Neural progenitor cell (in vitro differentiated cells): ENCODE data around the gene NAA40. TPM values are rescaled to one million over a fixed set of nuclear protein-coding genes. Genes with fewer than 3 reads are reported as not detected.
A peak's percentile ranks its signal among the peaks of the same experiment; 100 is the strongest.
"Not testable (repeated sequence)": the region's sequence is repeated elsewhere in the genome, so short reads cannot be mapped to it uniquely, and the experiment has no call there.

Experiments
- DNase-seq: peaks from one replicate; pipeline ENCODE4 v3.0.0-alpha.2; 2016; ENCODE audit warnings: low spot score
- H2AFZ ChIP-seq: fragments of 200-600 bp; sonication (generic); replicated peaks from 2 replicates; pipeline ENCODE4 v1.6.1; 2016; ENCODE audit warnings: antibody characterized with exemption
- H3F3A ChIP-seq: fragments of 200-600 bp; sonication (generic); 2 replicates; pipeline ENCODE4 v1.6.1; 2016; ENCODE audit warnings: antibody characterized with exemption, low read depth
- H3K27ac ChIP-seq: fragments of 200-600 bp; sonication (generic); 2 replicates; pipeline ENCODE4 v1.5.1; 2016; ENCODE audit warnings: mild to moderate bottlenecking
- H3K27me3 ChIP-seq: fragments of 200-600 bp; sonication (generic); 2 replicates; pipeline ENCODE4 v1.6.1; 2016; ENCODE audit warnings: mild to moderate bottlenecking, moderate library complexity
- H3K36me3 ChIP-seq: fragments of 200-600 bp; sonication (generic); 2 replicates; pipeline ENCODE4 v1.5.1; 2016
- H3K4me1 ChIP-seq: fragments of 200-600 bp; sonication (generic); 2 replicates; pipeline ENCODE4 v1.6.1; 2016; ENCODE audit warnings: mixed run types
- H3K4me2 ChIP-seq: fragments of 200-600 bp; sonication (generic); 2 replicates; pipeline ENCODE4 v1.6.1; 2016
- H3K4me3 ChIP-seq: fragments of 200-600 bp; sonication (generic); 2 replicates; pipeline ENCODE4 v1.5.1; 2016
- H3K79me2 ChIP-seq: fragments of 200-600 bp; sonication (generic); 2 replicates; pipeline ENCODE4 v1.6.1; 2016; ENCODE audit warnings: low read depth
- H3K9ac ChIP-seq: fragments of 200-600 bp; sonication (generic); 2 replicates; pipeline ENCODE4 v1.6.1; 2016
- H3K9me3 ChIP-seq: fragments of 200-600 bp; sonication (generic); 2 replicates; pipeline ENCODE4 v1.5.1; 2016; ENCODE audit warnings: low read depth
- H4K20me1 ChIP-seq: fragments of 200-600 bp; sonication (generic); 2 replicates; pipeline ENCODE4 v1.6.1; 2016; ENCODE audit warnings: low read depth
- H3K27ac Mint-ChIP-seq: 3 replicates; pipeline ENCODE4 v1.8.0; 2021; ENCODE audit warnings: mixed read lengths
- H3K27me3 Mint-ChIP-seq: 2 replicates; pipeline ENCODE4 v1.8.0; 2022; ENCODE audit warnings: low read depth, mild to moderate bottlenecking, inconsistent platforms, moderate library complexity, mixed read lengths; ENCODE audit not compliant: insufficient read depth
- H3K36me3 Mint-ChIP-seq: 3 replicates; pipeline ENCODE4 v1.8.0; 2021; ENCODE audit warnings: mixed read lengths
- H3K4me1 Mint-ChIP-seq: 3 replicates; pipeline ENCODE4 v1.8.0; 2021; ENCODE audit warnings: mixed read lengths
- H3K4me3 Mint-ChIP-seq: 3 replicates; pipeline ENCODE4 v1.8.0; 2021; ENCODE audit warnings: mild to moderate bottlenecking, moderate library complexity, mixed read lengths
- H3K9me3 Mint-ChIP-seq: 3 replicates; pipeline ENCODE4 v1.8.0; 2020; ENCODE audit warnings: mixed read lengths
- EZH2 ChIP-seq: fragments of 200-600 bp; sonication (generic); IDR thresholded peaks from 2 replicates; pipeline ENCODE4 v1.6.1; 2017; ENCODE audit warnings: antibody characterized with exemption, mild to moderate bottlenecking, moderate library complexity
- EZH2phosphoT487 ChIP-seq: fragments of 200-600 bp; sonication (generic); IDR thresholded peaks from 2 replicates; pipeline ENCODE4 v1.6.1; 2017; ENCODE audit warnings: antibody characterized with exemption
- total RNA-seq: library from RNA; depleted of rRNA; stranded (reverse); fragments of >200 nt; gene quantifications from 2 replicates; pipeline ENCODE4 v1.2.3, GENCODE V29; 2015; ENCODE audit warnings: low replicate concordance
- TF ChIP-seq, protein P1 (sequence below): fragments of 200-600 bp; sonication (generic); IDR thresholded peaks from 2 replicates; pipeline ENCODE4 v1.5.1; 2017; ENCODE audit warnings: antibody characterized with exemption, mild to moderate bottlenecking

Gene NAA40
- total RNA-seq, 1 donor from 2014 or later: 38.7 TPM

DNA sequence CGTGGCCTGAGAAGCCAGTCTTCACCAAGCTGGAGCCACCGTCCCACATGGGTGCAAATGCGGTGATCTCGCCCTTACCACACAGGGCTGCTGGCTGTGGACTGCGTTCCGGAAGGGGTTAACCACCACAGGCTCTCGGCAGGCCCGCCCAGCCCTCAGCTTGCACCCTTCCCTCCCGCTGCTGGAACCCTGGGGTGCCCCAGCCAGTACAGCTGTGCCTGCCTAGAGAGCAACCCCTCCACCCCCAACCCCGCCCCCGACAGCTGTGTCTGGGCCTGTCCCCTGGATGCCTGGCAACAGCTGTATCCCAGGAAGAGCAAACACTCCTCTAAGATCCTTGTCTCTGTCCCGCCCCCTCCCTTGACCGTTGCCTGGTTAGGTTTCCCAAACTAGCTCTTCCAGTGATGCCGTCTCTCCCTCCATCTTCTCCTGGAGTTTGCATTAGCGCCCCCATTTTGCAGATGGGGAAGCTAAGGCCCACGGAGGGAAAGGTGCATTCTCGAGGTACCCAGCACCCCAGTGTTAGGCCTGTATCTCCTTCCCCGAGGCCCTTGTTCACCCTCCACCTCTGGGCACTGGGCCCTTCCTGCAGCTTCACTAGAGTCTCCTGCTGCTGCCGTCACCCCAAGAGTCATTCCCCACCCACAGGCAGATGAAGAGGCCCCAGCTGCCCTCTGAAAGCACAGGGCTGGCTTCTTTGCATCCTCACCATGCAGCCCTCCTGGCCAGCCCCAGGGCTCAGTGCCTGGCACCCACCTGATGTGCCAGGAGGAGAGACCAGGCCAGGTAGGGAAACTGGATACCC lies 23.0 kb downstream of the NAA40 start:
- Histone ChIP-seq H3K4me3 (no peak overlapping the region), H2AFZ (no peak overlapping the region), H3K9ac (peak overlapping the region; percentile 13), H3F3A (no peaks in the 10 kb centered on the region), H4K20me1 (peaks cover 4% of the 10 kb centered on the region), H3K27ac (no peak overlapping the region), H3K36me3 (no peaks in the 10 kb centered on the region), H3K4me1 (peaks cover 6% of the 10 kb centered on the region), H3K9me3 (no peaks in the 10 kb centered on the region), H3K79me2 (no peaks in the 10 kb centered on the region), H3K4me2 (no peak overlapping the region), H3K27me3 (no peaks in the 10 kb centered on the region)
- Mint-ChIP-seq H3K4me3 (no peak overlapping the region), H3K36me3 (no peaks in the 10 kb centered on the region), H3K9me3 (no peaks in the 10 kb centered on the region), H3K27ac (no peak overlapping the region), H3K27me3 (no peaks in the 10 kb centered on the region), H3K4me1 (peaks cover 3% of the 10 kb centered on the region)
- peak; percentile 29 for DNase-seq
- TF ChIP-seq EZH2 (no peak), EZH2phosphoT487 (no peak)
- TF ChIP-seq, protein P1, sequence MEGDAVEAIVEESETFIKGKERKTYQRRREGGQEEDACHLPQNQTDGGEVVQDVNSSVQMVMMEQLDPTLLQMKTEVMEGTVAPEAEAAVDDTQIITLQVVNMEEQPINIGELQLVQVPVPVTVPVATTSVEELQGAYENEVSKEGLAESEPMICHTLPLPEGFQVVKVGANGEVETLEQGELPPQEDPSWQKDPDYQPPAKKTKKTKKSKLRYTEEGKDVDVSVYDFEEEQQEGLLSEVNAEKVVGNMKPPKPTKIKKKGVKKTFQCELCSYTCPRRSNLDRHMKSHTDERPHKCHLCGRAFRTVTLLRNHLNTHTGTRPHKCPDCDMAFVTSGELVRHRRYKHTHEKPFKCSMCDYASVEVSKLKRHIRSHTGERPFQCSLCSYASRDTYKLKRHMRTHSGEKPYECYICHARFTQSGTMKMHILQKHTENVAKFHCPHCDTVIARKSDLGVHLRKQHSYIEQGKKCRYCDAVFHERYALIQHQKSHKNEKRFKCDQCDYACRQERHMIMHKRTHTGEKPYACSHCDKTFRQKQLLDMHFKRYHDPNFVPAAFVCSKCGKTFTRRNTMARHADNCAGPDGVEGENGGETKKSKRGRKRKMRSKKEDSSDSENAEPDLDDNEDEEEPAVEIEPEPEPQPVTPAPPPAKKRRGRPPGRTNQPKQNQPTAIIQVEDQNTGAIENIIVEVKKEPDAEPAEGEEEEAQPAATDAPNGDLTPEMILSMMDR: no peak

DNA sequence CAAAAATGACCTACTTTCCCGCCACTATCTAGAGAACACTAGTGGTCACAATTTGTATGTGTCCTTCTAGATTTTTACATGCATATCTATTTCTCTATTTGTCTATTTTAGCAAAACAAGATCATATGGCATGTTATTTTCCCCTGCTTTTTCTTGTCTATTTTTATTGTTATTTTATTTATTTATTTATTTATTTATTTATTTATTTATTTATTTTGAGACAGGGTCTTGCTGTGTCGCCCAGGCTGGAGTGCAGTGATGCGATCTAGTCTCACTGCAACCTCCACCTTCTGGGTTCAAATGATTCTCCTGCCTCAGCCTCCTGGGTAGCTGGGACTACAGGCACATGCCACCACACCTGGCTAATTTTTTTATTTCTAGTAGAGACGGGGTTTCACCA lies 25.1 kb downstream of the NAA40 start:
- not testable (repeated sequence) for H3K27ac ChIP-seq, H3K79me2 ChIP-seq, H4K20me1 ChIP-seq, H3K4me2 ChIP-seq, H3K27ac Mint-ChIP-seq, H3K4me1 ChIP-seq, H3F3A ChIP-seq, H3K27me3 Mint-ChIP-seq, H2AFZ ChIP-seq, H3K9me3 Mint-ChIP-seq, H3K4me3 Mint-ChIP-seq, H3K4me1 Mint-ChIP-seq, H3K9me3 ChIP-seq, H3K27me3 ChIP-seq, H3K36me3 Mint-ChIP-seq, H3K36me3 ChIP-seq, H3K9ac ChIP-seq, DNase-seq, H3K4me3 ChIP-seq

GRCh38 chr11:63966444-63966843 lies 27.6 kb downstream of the NAA40 start:
- Histone ChIP-seq H3F3A (no peaks in the 10 kb centered on the region), H3K27ac (no peak overlapping the region), H2AFZ (no peak overlapping the region), H3K79me2 (no peaks in the 10 kb centered on the region), H3K36me3 (no peaks in the 10 kb centered on the region), H3K4me3 (no peak overlapping the region), H4K20me1 (peaks cover under 1% of the 10 kb centered on the region), H3K4me1 (peaks cover 5% of the 10 kb centered on the region), H3K4me2 (no peak overlapping the region), H3K9ac (no peak overlapping the region), H3K27me3 (peaks cover 12% of the 10 kb centered on the region), H3K9me3 (no peaks in the 10 kb centered on the region)
- TF ChIP-seq EZH2phosphoT487 (no peak), EZH2 (no peak)
- TF ChIP-seq, protein P1: no peak
- no peaks in the 10 kb centered on the region for H3K9me3 Mint-ChIP-seq
- H3K27ac Mint-ChIP-seq: no peak overlapping the region
- DNase-seq: no peak
- H3K4me1 Mint-ChIP-seq: peaks cover 5% of the 10 kb centered on the region
- no peaks in the 10 kb centered on the region for H3K27me3 Mint-ChIP-seq
- H3K4me3 Mint-ChIP-seq: no peak overlapping the region
- no peaks in the 10 kb centered on the region for H3K36me3 Mint-ChIP-seq

DNA sequence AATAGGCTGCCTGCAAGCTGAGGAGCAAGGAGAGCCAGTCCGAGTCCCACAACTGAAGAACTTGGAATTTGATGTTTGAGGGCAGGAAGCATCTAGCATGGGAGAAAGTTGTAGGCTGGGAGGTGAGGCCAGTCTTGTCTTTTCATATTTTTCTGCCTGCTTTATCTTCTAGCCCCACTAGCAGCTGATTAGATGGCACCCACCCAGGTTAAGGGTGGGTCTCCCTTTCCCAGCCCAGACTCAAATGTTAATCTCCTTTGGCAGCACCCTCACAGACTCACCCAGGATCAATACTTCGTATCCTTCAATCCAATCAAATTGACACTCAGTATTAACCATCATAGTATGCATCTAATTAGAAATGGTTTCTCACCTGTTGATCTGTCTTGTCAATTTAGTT lies 30.7 kb downstream of the NAA40 start:
- Histone ChIP-seq H3K4me1 (no peaks in the 10 kb centered on the region), H3K79me2 (no peaks in the 10 kb centered on the region), H3K4me2 (no peak overlapping the region), H3K27me3 (peaks cover 14% of the 10 kb centered on the region), H3K36me3 (no peaks in the 10 kb centered on the region), H2AFZ (no peak overlapping the region), H4K20me1 (no peaks in the 10 kb centered on the region), H3K9me3 (no peaks in the 10 kb centered on the region), H3F3A (peaks cover 8% of the 10 kb centered on the region), H3K4me3 (no peak overlapping the region), H3K27ac (no peak overlapping the region), H3K9ac (no peak overlapping the region)
- DNase-seq: no peak
- peak overlapping the region; percentile 65 for H3K27ac Mint-ChIP-seq
- H3K4me3 Mint-ChIP-seq: no peak overlapping the region
- H3K9me3 Mint-ChIP-seq: peaks cover 2% of the 10 kb centered on the region
- TF ChIP-seq EZH2 (no peak), EZH2phosphoT487 (no peak)
- TF ChIP-seq, protein P1: no peak
- peaks cover 4% of the 10 kb centered on the region for H3K27me3 Mint-ChIP-seq
- H3K4me1 Mint-ChIP-seq: peaks cover 10% of the 10 kb centered on the region
- no peaks in the 10 kb centered on the region for H3K36me3 Mint-ChIP-seq
